Fibroblast of mammary gland (primary cell): Measurements from ENCODE around the gene GGTLC1.

Source experiments
- DNase-seq: peaks from one replicate; pipeline ENCODE4 v3.0.0-alpha.2; 2010; ENCODE audit warnings: low read depth
- H3K4me3 ChIP-seq: 2 replicates; pipeline ENCODE4 v1.5.1; 2011; ENCODE audit warnings: low read depth, mild to moderate bottlenecking, low read length, moderate library complexity; ENCODE audit not compliant: control insufficient read depth
- TF ChIP-seq, protein P1 (sequence below): conservative IDR thresholded peaks from 2 replicates; pipeline ENCODE4 v1.5.1; 2011; ENCODE audit warnings: low read depth, low read length, inconsistent platforms; ENCODE audit not compliant: control insufficient read depth, insufficient read depth

GGTLC1 gene

DNA sequence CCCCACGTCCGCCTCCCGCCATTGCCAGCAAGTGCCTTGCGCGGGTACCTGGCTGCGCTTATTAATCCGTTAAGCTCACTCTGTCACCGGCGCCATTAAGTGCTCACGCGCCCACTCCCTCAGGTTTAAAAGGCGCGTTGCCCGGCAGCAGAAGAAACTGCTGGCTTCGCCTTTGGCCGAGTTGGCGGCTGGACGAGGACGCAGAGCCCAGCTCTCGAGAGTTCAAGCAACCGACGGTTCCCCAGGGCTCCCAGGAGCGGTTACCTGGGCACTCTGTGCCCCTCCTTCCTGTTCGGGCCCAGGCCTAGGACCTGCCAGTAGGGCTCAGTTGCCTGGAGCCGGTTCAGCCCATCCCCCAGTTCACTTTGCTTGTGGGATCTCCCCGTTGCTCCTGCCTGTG is at the start of gene GGTLC1:
TSS of gene GGTLC1 (minus strand) at position 219 of the 400 bp plus-strand sequence. CDS start 2,168 bp downstream, outside the sequence.
- DNase-seq: no peak
- TF ChIP-seq, protein P1, sequence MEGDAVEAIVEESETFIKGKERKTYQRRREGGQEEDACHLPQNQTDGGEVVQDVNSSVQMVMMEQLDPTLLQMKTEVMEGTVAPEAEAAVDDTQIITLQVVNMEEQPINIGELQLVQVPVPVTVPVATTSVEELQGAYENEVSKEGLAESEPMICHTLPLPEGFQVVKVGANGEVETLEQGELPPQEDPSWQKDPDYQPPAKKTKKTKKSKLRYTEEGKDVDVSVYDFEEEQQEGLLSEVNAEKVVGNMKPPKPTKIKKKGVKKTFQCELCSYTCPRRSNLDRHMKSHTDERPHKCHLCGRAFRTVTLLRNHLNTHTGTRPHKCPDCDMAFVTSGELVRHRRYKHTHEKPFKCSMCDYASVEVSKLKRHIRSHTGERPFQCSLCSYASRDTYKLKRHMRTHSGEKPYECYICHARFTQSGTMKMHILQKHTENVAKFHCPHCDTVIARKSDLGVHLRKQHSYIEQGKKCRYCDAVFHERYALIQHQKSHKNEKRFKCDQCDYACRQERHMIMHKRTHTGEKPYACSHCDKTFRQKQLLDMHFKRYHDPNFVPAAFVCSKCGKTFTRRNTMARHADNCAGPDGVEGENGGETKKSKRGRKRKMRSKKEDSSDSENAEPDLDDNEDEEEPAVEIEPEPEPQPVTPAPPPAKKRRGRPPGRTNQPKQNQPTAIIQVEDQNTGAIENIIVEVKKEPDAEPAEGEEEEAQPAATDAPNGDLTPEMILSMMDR: no peak
- no peak within 1 kb of the TSS for H3K4me3 ChIP-seq

DNA sequence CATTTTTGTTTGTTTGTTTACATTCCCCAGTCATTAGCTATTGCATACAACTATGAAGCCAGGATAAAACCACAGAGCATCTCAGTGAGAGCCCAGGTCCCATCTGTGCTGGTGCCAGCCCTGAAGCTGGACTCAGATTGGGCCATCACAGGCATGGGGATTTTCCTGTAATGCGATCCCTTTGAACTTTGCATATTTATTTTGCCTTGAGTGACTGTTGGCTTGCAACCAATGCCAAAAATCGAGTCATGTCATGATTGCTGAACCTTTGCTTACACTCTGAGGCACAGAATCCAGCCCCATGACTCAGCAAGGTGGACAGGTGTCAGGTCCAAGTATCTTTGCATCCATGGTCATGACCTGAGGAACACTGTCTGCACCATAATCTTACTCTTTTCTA is 46.2 kb upstream of the GGTLC1 start:
- DNase-seq: no peak
- TF ChIP-seq, protein P1: no peak
- H3K4me3 ChIP-seq: no peak overlapping the region

DNA sequence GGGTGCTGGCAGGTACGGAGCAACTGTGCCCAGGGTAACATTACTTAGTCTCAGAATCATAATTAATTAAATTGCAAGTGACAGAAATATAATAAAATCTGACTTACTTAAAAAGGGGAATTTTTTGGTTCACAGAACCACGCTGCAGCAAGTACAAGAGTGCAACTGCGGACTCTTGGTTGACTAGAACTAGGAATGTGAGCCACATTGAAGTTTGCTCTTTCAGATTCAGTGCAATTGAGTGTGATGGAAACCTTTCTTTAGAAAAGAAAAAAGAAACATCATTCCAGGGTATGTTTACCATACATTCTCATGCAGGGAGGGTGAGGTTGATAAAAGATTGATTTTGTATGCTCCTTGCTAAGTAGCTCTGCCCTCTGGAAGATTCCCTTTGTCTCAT is 45.0 kb upstream of the GGTLC1 start:
- TF ChIP-seq, protein P1: no peak
- no peak overlapping the region for H3K4me3 ChIP-seq

DNA sequence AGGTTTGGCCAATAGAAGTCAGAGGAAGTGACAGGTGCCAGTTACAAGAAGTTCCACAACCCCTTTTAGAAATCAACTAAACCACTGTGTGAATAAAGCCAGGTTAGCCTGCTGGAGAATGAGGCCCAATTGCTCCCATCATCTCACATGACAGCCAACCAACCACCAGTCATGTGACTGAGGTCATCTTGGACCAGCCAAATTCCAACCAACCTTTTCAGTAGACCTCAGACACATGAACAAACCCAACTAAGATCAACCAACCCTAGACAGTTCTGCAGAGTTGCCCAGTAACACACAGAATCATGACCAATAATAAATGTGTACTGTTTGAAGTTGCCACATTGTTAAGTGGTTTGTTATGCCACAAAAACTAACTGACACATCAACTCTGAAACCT is 44.6 kb upstream of the GGTLC1 start:
- no peak overlapping the region for H3K4me3 ChIP-seq

More for the DNA sequence above, 45.0 kb upstream of the GGTLC1 start:
- DNase-seq: no peak

DNA sequence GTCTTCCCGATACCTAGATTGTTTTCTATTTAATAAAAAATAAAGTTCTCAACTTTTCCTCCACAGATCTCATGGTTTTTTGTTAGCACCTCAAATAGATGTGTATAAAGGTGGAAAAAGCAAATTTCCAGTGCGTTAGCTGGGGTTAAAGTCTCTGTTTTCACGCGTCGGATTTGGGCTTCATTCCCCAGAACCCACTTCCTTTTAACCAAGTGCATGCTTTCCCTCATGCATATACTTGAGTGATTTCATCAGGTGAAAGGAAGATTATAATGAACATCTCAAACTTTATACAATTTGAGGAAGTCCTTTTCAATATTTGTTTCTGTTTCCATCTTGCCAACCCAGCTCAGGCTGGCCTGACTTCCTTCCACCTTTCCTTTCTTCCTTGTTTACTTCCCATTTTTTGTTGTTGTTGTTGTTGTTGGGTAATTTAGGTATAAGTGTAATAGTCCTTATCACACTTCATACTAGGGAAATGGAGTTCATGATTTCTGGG is 43.9 kb upstream of the GGTLC1 start:
- H3K4me3 ChIP-seq: no peak overlapping the region
- no peak for DNase-seq
- TF ChIP-seq, protein P1: no peak

More for the DNA sequence above, 44.6 kb upstream of the GGTLC1 start:
- no peak for DNase-seq
- TF ChIP-seq, protein P1: no peak

DNA sequence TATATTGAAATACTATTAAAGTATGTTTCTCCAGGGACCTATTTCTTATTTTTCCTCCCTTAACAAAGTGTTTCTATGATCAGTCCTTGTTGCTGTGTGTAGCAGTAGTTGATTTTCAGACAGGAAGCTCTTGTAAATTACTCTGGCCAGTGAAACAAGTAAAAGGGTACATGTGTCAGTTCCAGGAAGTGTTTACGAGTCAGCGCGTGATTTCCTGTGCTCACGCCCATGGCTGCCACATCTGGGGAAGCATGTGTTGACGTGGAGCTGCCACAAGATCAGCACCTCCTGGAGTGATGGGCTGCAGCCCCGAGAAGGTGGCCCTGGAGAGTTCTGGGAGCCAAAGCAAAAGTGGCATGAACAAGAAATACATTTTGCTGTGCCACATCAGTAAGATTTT is 38.6 kb upstream of the GGTLC1 start:
- DNase-seq: no peak
- H3K4me3 ChIP-seq: no peak overlapping the region
- TF ChIP-seq, protein P1: no peak
